ENCODE data around the gene AVPR1B. TPM values are rescaled to one million over a fixed set of nuclear protein-coding genes. Genes with fewer than 3 reads are reported as not detected.

AVPR1B gene
- total RNA-seq, 1 donor from 2014 or later: 0.87 TPM

- Mint-ChIP-seq H3K4me1 (ENCODE audit: unreplicated experiment) (peaks cover 19% of the 10 kb centered on the region), H3K4me3 (no peak overlapping the region), H3K27me3 (peaks cover 12% of the 10 kb centered on the region), H3K36me3 (no peaks in the 10 kb centered on the region), H3K9me3 (no peaks in the 10 kb centered on the region), H3K27ac (no peak overlapping the region)
- no peak for DNase-seq (ENCODE audit: extremely low spot score, unreplicated experiment)
- TF ChIP-seq, protein P1, sequence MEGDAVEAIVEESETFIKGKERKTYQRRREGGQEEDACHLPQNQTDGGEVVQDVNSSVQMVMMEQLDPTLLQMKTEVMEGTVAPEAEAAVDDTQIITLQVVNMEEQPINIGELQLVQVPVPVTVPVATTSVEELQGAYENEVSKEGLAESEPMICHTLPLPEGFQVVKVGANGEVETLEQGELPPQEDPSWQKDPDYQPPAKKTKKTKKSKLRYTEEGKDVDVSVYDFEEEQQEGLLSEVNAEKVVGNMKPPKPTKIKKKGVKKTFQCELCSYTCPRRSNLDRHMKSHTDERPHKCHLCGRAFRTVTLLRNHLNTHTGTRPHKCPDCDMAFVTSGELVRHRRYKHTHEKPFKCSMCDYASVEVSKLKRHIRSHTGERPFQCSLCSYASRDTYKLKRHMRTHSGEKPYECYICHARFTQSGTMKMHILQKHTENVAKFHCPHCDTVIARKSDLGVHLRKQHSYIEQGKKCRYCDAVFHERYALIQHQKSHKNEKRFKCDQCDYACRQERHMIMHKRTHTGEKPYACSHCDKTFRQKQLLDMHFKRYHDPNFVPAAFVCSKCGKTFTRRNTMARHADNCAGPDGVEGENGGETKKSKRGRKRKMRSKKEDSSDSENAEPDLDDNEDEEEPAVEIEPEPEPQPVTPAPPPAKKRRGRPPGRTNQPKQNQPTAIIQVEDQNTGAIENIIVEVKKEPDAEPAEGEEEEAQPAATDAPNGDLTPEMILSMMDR (conservative IDR thresholded peaks at IDR 0.05): no peak
Measured at GRCh38 chr1:206142011-206142410, 24.8 kb upstream of the AVPR1B start.

- TF ChIP-seq, protein P1 (conservative IDR thresholded peaks at IDR 0.05): no peak
- Mint-ChIP-seq H3K27ac (no peak overlapping the region), H3K9me3 (no peaks in the 10 kb centered on the region)
Measured at GRCh38 chr1:206136241-206136640, 19.1 kb upstream of the AVPR1B start.

DNA sequence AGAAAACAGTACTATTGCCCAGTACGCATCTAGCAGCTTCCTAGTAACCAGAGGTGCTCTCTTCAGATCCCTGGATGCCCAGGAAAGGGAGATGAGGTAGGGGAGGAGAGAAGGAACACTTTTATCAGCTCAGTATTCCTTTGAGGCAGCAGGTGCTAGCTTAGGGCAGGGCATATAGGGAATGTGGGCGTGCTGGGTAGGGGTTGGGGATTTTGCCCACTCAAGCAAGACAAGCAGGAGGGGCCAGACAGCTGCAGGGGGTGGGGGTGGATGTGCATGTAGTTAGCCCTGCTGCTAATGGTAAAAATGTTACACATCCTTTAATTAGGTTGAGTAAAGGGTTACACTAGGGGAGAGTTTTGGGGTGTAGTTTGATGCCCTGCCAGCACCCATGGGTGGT lies 18.1 kb upstream of the AVPR1B start:
- Mint-ChIP-seq H3K36me3 (no peaks in the 10 kb centered on the region), H3K27me3 (peaks cover 14% of the 10 kb centered on the region), H3K27ac (no peak overlapping the region), H3K9me3 (no peaks in the 10 kb centered on the region), H3K4me1 (ENCODE audit: unreplicated experiment) (no peaks in the 10 kb centered on the region), H3K4me3 (no peak overlapping the region)
- DNase-seq (ENCODE audit: extremely low spot score, unreplicated experiment): no peak
- TF ChIP-seq, protein P1 (conservative IDR thresholded peaks at IDR 0.05): no peak

More at GRCh38 chr1:206136241-206136640, 19.1 kb upstream of the AVPR1B start:
- DNase-seq (ENCODE audit: extremely low spot score, unreplicated experiment): no peak
- Mint-ChIP-seq H3K4me1 (ENCODE audit: unreplicated experiment) (no peaks in the 10 kb centered on the region), H3K27me3 (peaks cover 10% of the 10 kb centered on the region), H3K4me3 (no peak overlapping the region), H3K36me3 (no peaks in the 10 kb centered on the region)

- DNase-seq (ENCODE audit: extremely low spot score, unreplicated experiment): no peak
- H3K36me3 Mint-ChIP-seq: no peaks in the 10 kb centered on the region
- H3K4me3 Mint-ChIP-seq: no peak overlapping the region
- no peaks in the 10 kb centered on the region for H3K4me1 Mint-ChIP-seq (ENCODE audit: unreplicated experiment)
- no peak overlapping the region for H3K27ac Mint-ChIP-seq
- TF ChIP-seq, protein P1 (conservative IDR thresholded peaks at IDR 0.05): no peak
- H3K9me3 Mint-ChIP-seq: no peaks in the 10 kb centered on the region
- H3K27me3 Mint-ChIP-seq: peaks cover 7% of the 10 kb centered on the region
Measured at GRCh38 chr1:206133751-206134415, 16.7 kb upstream of the AVPR1B start.

DNA sequence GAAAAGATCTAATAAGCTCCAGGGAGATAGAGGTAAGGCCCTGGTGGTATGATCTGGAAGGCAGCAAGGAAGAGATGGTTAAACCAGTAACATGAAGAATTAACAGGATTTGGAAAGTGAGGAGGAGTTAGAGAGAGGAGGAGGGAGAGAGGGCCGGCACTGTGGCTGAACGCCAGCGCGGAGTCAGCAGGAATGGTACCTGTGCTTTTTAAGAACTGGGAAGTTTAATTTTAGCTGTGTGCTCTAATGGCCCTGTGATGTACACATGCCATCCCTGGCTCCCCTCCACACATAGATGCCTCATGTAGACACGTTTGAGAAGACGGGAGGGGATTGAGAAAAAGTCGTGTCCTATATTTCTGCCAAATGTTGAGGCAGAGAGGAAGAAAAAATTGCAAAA lies 13.8 kb upstream of the AVPR1B start:
- no peak overlapping the region for H3K4me3 Mint-ChIP-seq
- H3K27ac Mint-ChIP-seq: no peak overlapping the region
- DNase-seq (ENCODE audit: extremely low spot score, unreplicated experiment): no peak
- H3K27me3 Mint-ChIP-seq: peaks cover 7% of the 10 kb centered on the region
- no peaks in the 10 kb centered on the region for H3K36me3 Mint-ChIP-seq
- TF ChIP-seq, protein P1 (conservative IDR thresholded peaks at IDR 0.05): no peak
- H3K9me3 Mint-ChIP-seq: no peaks in the 10 kb centered on the region
- no peaks in the 10 kb centered on the region for H3K4me1 Mint-ChIP-seq (ENCODE audit: unreplicated experiment)

Measured in type B pancreatic cell (in vitro differentiated cells).